Breast epithelium (tissue), 3 donors: Measurements from ENCODE around the gene NEK4.

Experiments
- POLR2A ChIP-seq: fragments of 450-650 bp; IDR thresholded peaks from one replicate; pipeline ENCODE4 v1.6.1; 2016; ENCODE audit warnings: antibody characterized with exemption, mild to moderate bottlenecking, moderate library complexity
- POLR2AphosphoS5 ChIP-seq, 3 donors: sonication (generic); formaldehyde crosslinking; IDR thresholded peaks; one replicate each; pipeline ENCODE4 v1.6.1; 2017; ENCODE audit warnings: antibody characterized with exemption in 3 of 3
- TF ChIP-seq, protein P1 (sequence below), 3 donors: fragments of 450-650 bp; IDR thresholded peaks; one replicate each; pipeline ENCODE4 v1.5.1; 2016 to 2017; ENCODE audit warnings: antibody characterized with exemption in 3 of 3, mild to moderate bottlenecking in 3 of 3, moderate library complexity in 3 of 3

DNA sequence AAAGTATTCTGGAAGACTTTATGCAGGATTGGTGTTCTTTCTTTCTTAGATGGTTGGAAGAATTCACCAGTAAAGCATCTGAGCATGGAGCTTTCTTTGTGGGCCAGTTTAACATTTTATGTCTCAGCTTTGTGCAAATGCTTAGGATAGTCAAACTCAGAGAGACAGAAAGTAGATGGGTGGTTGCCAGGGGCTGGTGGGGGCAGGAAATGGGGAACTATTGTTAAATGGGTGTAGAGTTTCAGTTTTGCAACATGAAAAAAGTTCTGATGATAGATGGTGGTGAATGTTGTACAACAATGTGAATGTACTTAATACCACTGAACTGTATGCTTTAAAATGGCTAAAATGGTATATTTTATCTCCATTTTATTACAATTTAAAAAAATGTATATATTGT, 40.1 kb downstream of the NEK4 start:
- TF ChIP-seq, protein P1, sequence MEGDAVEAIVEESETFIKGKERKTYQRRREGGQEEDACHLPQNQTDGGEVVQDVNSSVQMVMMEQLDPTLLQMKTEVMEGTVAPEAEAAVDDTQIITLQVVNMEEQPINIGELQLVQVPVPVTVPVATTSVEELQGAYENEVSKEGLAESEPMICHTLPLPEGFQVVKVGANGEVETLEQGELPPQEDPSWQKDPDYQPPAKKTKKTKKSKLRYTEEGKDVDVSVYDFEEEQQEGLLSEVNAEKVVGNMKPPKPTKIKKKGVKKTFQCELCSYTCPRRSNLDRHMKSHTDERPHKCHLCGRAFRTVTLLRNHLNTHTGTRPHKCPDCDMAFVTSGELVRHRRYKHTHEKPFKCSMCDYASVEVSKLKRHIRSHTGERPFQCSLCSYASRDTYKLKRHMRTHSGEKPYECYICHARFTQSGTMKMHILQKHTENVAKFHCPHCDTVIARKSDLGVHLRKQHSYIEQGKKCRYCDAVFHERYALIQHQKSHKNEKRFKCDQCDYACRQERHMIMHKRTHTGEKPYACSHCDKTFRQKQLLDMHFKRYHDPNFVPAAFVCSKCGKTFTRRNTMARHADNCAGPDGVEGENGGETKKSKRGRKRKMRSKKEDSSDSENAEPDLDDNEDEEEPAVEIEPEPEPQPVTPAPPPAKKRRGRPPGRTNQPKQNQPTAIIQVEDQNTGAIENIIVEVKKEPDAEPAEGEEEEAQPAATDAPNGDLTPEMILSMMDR (IDR thresholded peaks at IDR 0.05) = no peak
- no peak for TF ChIP-seq POLR2AphosphoS5 (IDR thresholded peaks at IDR 0.05)
- no peak for TF ChIP-seq POLR2A
